GM12875 (cell line): Measurements from ENCODE around the gene CYP17A1.

Experiments
- H3K4me3 ChIP-seq: one replicate; pipeline ENCODE4 v1.5.1; 2011; ENCODE audit warnings: low read depth, low read length, control low read depth
- CTCF ChIP-seq: IDR thresholded peaks from 2 replicates; pipeline ENCODE4 v1.5.1; 2011; ENCODE audit warnings: low read depth, mild to moderate bottlenecking, control low read depth, inconsistent platforms, low read length, moderate library complexity, borderline replicate concordance; ENCODE audit not compliant: insufficient read depth

CYP17A1 gene

GRCh38 chr10:102801978-102802377, 35.2 kb downstream of the CYP17A1 start:
- TF ChIP-seq CTCF = no peak

GRCh38 chr10:102801496-102801895, 35.7 kb downstream of the CYP17A1 start:
- TF ChIP-seq CTCF = no peak
- no peak overlapping the region for H3K4me3 ChIP-seq

More at GRCh38 chr10:102801978-102802377, 35.2 kb downstream of the CYP17A1 start:
- no peak overlapping the region for H3K4me3 ChIP-seq

GRCh38 chr10:102800611-102801335, 36.4 kb downstream of the CYP17A1 start:
- no peak for TF ChIP-seq CTCF
- no peak overlapping the region for H3K4me3 ChIP-seq

- H3K4me3 ChIP-seq = no peak overlapping the region
- no peak for TF ChIP-seq CTCF
Observed at GRCh38 chr10:102799691-102800471, 37.3 kb downstream of the CYP17A1 start.

- TF ChIP-seq CTCF = no peak
- no peak overlapping the region for H3K4me3 ChIP-seq
Observed at GRCh38 chr10:102796407-102797176, 40.6 kb downstream of the CYP17A1 start.

GRCh38 chr10:102795453-102796406, 41.5 kb downstream of the CYP17A1 start:
- TF ChIP-seq CTCF = no peak
- no peak overlapping the region for H3K4me3 ChIP-seq
